ENCODE measurements around the gene MATN3. TPM values are rescaled to one million over a fixed set of nuclear protein-coding genes. Genes with fewer than 3 reads are reported as not detected.

The MATN3 gene, protein sequence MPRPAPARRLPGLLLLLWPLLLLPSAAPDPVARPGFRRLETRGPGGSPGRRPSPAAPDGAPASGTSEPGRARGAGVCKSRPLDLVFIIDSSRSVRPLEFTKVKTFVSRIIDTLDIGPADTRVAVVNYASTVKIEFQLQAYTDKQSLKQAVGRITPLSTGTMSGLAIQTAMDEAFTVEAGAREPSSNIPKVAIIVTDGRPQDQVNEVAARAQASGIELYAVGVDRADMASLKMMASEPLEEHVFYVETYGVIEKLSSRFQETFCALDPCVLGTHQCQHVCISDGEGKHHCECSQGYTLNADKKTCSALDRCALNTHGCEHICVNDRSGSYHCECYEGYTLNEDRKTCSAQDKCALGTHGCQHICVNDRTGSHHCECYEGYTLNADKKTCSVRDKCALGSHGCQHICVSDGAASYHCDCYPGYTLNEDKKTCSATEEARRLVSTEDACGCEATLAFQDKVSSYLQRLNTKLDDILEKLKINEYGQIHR
- polyA plus RNA-seq (0.81 to 2.4 TPM (median 1.4 TPM) in 3 replicates), polyA minus RNA-seq (0.26 to 0.93 TPM (median 0.56 TPM) in 3 replicates)
- polyA plus RNA-seq (2011; ENCODE audit: low read depth), result not detected
- polyA plus RNA-seq (2011; cell fraction: cytosol; rRNA removed), result 0.51 and 0.56 TPM in 2 replicates
- 1.7 and 2.5 TPM in 2 replicates for polyA plus RNA-seq (2011; cell fraction: nucleus; rRNA removed)
- polyA plus RNA-seq (2012; ENCODE audit: low replicate concordance), result 0.14 and 1.6 TPM in 2 replicates
- not detected for polyA minus RNA-seq (2011; cell fraction: cytosol; rRNA and poly(A)+ RNA removed)
- polyA minus RNA-seq (2011; cell fraction: nucleus; rRNA and poly(A)+ RNA removed), result 0.42 and 0.78 TPM in 2 replicates

GRCh38 chr2:20012282-20013125 is at the start of gene MATN3:
Gene MATN3 (minus strand): TSS chr2:20012668. CDS start chr2:20012631, 37 bp downstream.
- Histone ChIP-seq H3K9ac (ENCODE audit: control insufficient read depth, extremely low read depth, insufficient read depth, low read length) (peak within 1 kb of the TSS; percentile 37), H3K36me3 (ENCODE audit: control insufficient read depth in 2 of 2, extremely low read depth in 1 of 2, insufficient read depth in 2 of 2, low read length in 2 of 2) (no peaks in the 10 kb centered on the region), H3K9me1 (ENCODE audit: control insufficient read depth, extremely low read depth, insufficient read depth, low read length) (no peaks in the 10 kb centered on the region), H3K27me3 (ENCODE audit: control insufficient read depth, extremely low read depth, insufficient read depth, low read length) (peaks cover 9% of the 10 kb centered on the region), H3K4me1 (ENCODE audit: control insufficient read depth, extremely low read depth, insufficient read depth, low read length) (peaks cover 8% of the 10 kb centered on the region), H2AFZ (ENCODE audit: control insufficient read depth, low read length) (peak within 1 kb of the TSS; percentile 70), H3K4me2 (ENCODE audit: control insufficient read depth, extremely low read depth, insufficient read depth, low read depth, low read length) (peak within 1 kb of the TSS; percentile 70), H3K79me2 (ENCODE audit: control insufficient read depth, insufficient read depth, low read length) (no peaks in the 10 kb centered on the region), H3K27ac (ENCODE audit: control insufficient read depth, insufficient read depth, low read length) (no peak within 1 kb of the TSS), H3K4me3 (ENCODE audit: control insufficient read depth in 2 of 3, extremely low read depth in 1 of 3, insufficient read depth in 2 of 3, low read depth in 1 of 3, low read length in 3 of 3) (peak within 1 kb of the TSS; percentile 26 to 51 (median 40)), H3K9me3 (ENCODE audit: control insufficient read depth, low read depth, low read length) (no peaks in the 10 kb centered on the region), H4K20me1 (ENCODE audit: control insufficient read depth, extremely low read depth, insufficient read depth, low read length) (no peaks in the 10 kb centered on the region)
- no peak for DNase-seq (ENCODE audit: low read depth, low spot score)
- FAIRE-seq, result no peak
- no peak for TF ChIP-seq EZH2 (IDR thresholded peaks at IDR 0.05; ENCODE audit: low read length)
- no peak for TF ChIP-seq CTCF (optimal IDR thresholded peaks at IDR 0.05 in 1 of 3, IDR thresholded peaks at IDR 0.05 in 1 of 3, conservative IDR thresholded peaks at IDR 0.05 in 1 of 3; ENCODE audit: extremely low read depth in 1 of 3, insufficient read depth in 2 of 3, low read length in 3 of 3)
- dilution Hi-C loops (cut with MboI; ENCODE audit: extremely low pct_ligation_motif_present, low sequenced_read_pairs), result no loop called here

GRCh38 chr2:20061940-20062339 is 49.5 kb upstream of the MATN3 start:
- no peak for DNase-seq (ENCODE audit: low read depth, low spot score)
- H3K9me3 ChIP-seq (ENCODE audit: control insufficient read depth, low read depth, low read length), result no peaks in the 10 kb centered on the region
- H3K79me2 ChIP-seq (ENCODE audit: control insufficient read depth, insufficient read depth, low read length), result no peaks in the 10 kb centered on the region
- no peaks in the 10 kb centered on the region for H3K9me1 ChIP-seq (ENCODE audit: control insufficient read depth, extremely low read depth, insufficient read depth, low read length)
- H3K9ac ChIP-seq (ENCODE audit: control insufficient read depth, extremely low read depth, insufficient read depth, low read length), result no peak overlapping the region
- H3K4me3 ChIP-seq (ENCODE audit: control insufficient read depth in 2 of 3, extremely low read depth in 1 of 3, insufficient read depth in 2 of 3, low read depth in 1 of 3, low read length in 3 of 3), result no peak overlapping the region
- H4K20me1 ChIP-seq (ENCODE audit: control insufficient read depth, extremely low read depth, insufficient read depth, low read length), result no peaks in the 10 kb centered on the region
- H2AFZ ChIP-seq (ENCODE audit: control insufficient read depth, low read length), result no peak overlapping the region
- no peaks in the 10 kb centered on the region for H3K36me3 ChIP-seq (ENCODE audit: control insufficient read depth in 2 of 2, extremely low read depth in 1 of 2, insufficient read depth in 2 of 2, low read length in 2 of 2)
- peaks cover 25% of the 10 kb centered on the region for H3K4me1 ChIP-seq (ENCODE audit: control insufficient read depth, extremely low read depth, insufficient read depth, low read length)
- dilution Hi-C loops (cut with MboI; ENCODE audit: extremely low pct_ligation_motif_present, low sequenced_read_pairs), result no loop called here
- no peak for TF ChIP-seq EZH2 (IDR thresholded peaks at IDR 0.05; ENCODE audit: low read length)
- FAIRE-seq, result no peak
- no peak overlapping the region for H3K4me2 ChIP-seq (ENCODE audit: control insufficient read depth, extremely low read depth, insufficient read depth, low read depth, low read length)
- no peaks in the 10 kb centered on the region for H3K27me3 ChIP-seq (ENCODE audit: control insufficient read depth, extremely low read depth, insufficient read depth, low read length)
- H3K27ac ChIP-seq (ENCODE audit: control insufficient read depth, insufficient read depth, low read length), result no peak overlapping the region

Measured in keratinocyte (primary cell).